HepG2 (cell line): ENCODE measurements around the gene CIAPIN1. TPM values are rescaled to one million over a fixed set of nuclear protein-coding genes. Genes with fewer than 3 reads are reported as not detected.

ENCODE experiments used
- ARHGAP35 ChIP-seq: sonication (generic); formaldehyde crosslinking; IDR thresholded peaks from 2 replicates; pipeline ENCODE4 v1.9.0; 2022; ENCODE audit warnings: mild to moderate bottlenecking, inconsistent platforms, moderate library complexity, missing genetic modification reagents, borderline replicate concordance
- DMTF1 ChIP-seq: sonication (generic); formaldehyde crosslinking; IDR thresholded peaks from 2 replicates; pipeline ENCODE4 v1.4.0; 2020; ENCODE audit warnings: mild to moderate bottlenecking, missing genetic modification reagents
- EEA1 ChIP-seq: sonication (generic); formaldehyde crosslinking; IDR thresholded peaks from 2 replicates; pipeline ENCODE4 v1.5.1; 2020; ENCODE audit warnings: mild to moderate bottlenecking, missing genetic modification reagents, borderline replicate concordance
- HIC2 ChIP-seq: sonication (generic); formaldehyde crosslinking; IDR thresholded peaks from 2 replicates; pipeline ENCODE4 v1.9.0; 2022; ENCODE audit warnings: low read depth, missing genetic modification reagents
- HMG20A ChIP-seq: IDR thresholded peaks from 2 replicates; pipeline ENCODE4 v1.6.1; 2016; ENCODE audit warnings: borderline replicate concordance
- HMGXB4 ChIP-seq, 2 experiments: sonication (generic) in 1 of 2; formaldehyde crosslinking in 1 of 2; IDR thresholded peaks; 2 replicates each; pipeline versions ENCODE4 v1.4.0 to v1.6.1; 2018 to 2020; ENCODE audit warnings: missing genetic modification reagents in 2 of 2, borderline replicate concordance in 1 of 2, low read depth in 1 of 2, mild to moderate bottlenecking in 1 of 2, missing biosample characterization in 1 of 2
- KAT7 ChIP-seq: IDR thresholded peaks from 2 replicates; pipeline ENCODE4 v1.6.1; 2018; ENCODE audit warnings: borderline replicate concordance, missing compliant biosample characterization
- MTA3 ChIP-seq: sonication (generic); formaldehyde crosslinking; IDR thresholded peaks from 2 replicates; pipeline ENCODE4 v1.4.0; 2020; ENCODE audit warnings: missing genetic modification reagents
- MXD4 ChIP-seq: IDR thresholded peaks from 2 replicates; pipeline ENCODE4 v1.6.1; 2016; ENCODE audit warnings: mild to moderate bottlenecking, missing biosample characterization, missing genetic modification reagents
- SIX1 ChIP-seq: sonication (generic); formaldehyde crosslinking; IDR thresholded peaks from 2 replicates; pipeline ENCODE4 v1.4.0; 2020; ENCODE audit warnings: missing genetic modification reagents, borderline replicate concordance
- SOX6 ChIP-seq, 2 experiments: fragments of 450-650 bp in 1 of 2; sonication (generic) in 1 of 2; formaldehyde crosslinking in 1 of 2; IDR thresholded peaks; 2 replicates each; pipeline versions ENCODE4 v1.4.0 to v1.6.1; 2017 to 2020; ENCODE audit warnings: antibody characterized with exemption in 1 of 2, mild to moderate bottlenecking in 1 of 2, missing genetic modification reagents in 1 of 2
- TEF ChIP-seq: sonication (generic); formaldehyde crosslinking; IDR thresholded peaks from 2 replicates; pipeline ENCODE4 v1.5.0; 2020; ENCODE audit warnings: missing genetic modification reagents
- THAP11 ChIP-seq: IDR thresholded peaks from 2 replicates; pipeline ENCODE4 v1.6.1; 2016; ENCODE audit warnings: missing biosample characterization, missing genetic modification reagents
- THYN1 ChIP-seq: sonication (generic); formaldehyde crosslinking; IDR thresholded peaks from 2 replicates; pipeline ENCODE4 v1.8.1; 2023; ENCODE audit warnings: low read depth, mild to moderate bottlenecking, moderate library complexity, missing genetic modification reagents, borderline replicate concordance
- TP53 ChIP-seq: sonication (generic); formaldehyde crosslinking; conservative IDR thresholded peaks from 2 replicates; pipeline ENCODE4 v1.4.0; 2020; ENCODE audit warnings: missing genetic modification reagents
- ZNF329 ChIP-seq: sonication (generic); formaldehyde crosslinking; IDR thresholded peaks from 2 replicates; pipeline ENCODE4 v1.9.0; 2021; ENCODE audit warnings: low read depth, mild to moderate bottlenecking, missing genetic modification reagents
- ZNF496 ChIP-seq: sonication (generic); formaldehyde crosslinking; IDR thresholded peaks from 2 replicates; pipeline ENCODE4 v1.8.1; 2023; ENCODE audit warnings: mild to moderate bottlenecking, moderate library complexity, missing genetic modification reagents; ENCODE audit not compliant: insufficient replicate concordance
- ZNF546 ChIP-seq: sonication (generic); formaldehyde crosslinking; conservative IDR thresholded peaks from 2 replicates; pipeline ENCODE4 v1.8.1; 2023; ENCODE audit warnings: mild to moderate bottlenecking, missing genetic modification reagents
- ZNF598 ChIP-seq: sonication (generic); formaldehyde crosslinking; IDR thresholded peaks from 2 replicates; pipeline ENCODE4 v1.5.1; 2020; ENCODE audit warnings: mild to moderate bottlenecking, missing genetic modification reagents, borderline replicate concordance
- ZNF709 ChIP-seq: sonication (generic); formaldehyde crosslinking; IDR thresholded peaks from 2 replicates; pipeline ENCODE4 v1.5.0; 2020; ENCODE audit warnings: mild to moderate bottlenecking, missing genetic modification reagents
- ZNF720 ChIP-seq: sonication (generic); formaldehyde crosslinking; IDR thresholded peaks from 2 replicates; pipeline ENCODE4 v1.4.0; 2020; ENCODE audit warnings: missing genetic modification reagents
- ZNF839 ChIP-seq: sonication (generic); formaldehyde crosslinking; IDR thresholded peaks from 2 replicates; pipeline ENCODE4 v1.4.0; 2020; ENCODE audit warnings: missing genetic modification reagents, mild to moderate bottlenecking, borderline replicate concordance
- polyA plus RNA-seq, 8 experiments: library from polyadenylated mRNA; depleted of rRNA in 3 of 8; stranded (reverse) in 7 of 8; unstranded in 1 of 8; fragments of >200 nt; fragmentation: Illumina TruSeq in 4 of 8; extraction: Trizol in 4 of 8; gene quantifications; 2 replicates each; pipeline versions ENCODE4 v1.2.1 to v1.2.3, GENCODE V29; 2011 to 2016; ENCODE audit warnings: low read depth in 4 of 8, missing spikeins in 1 of 8, mixed read lengths in 1 of 8; ENCODE audit not compliant: insufficient read depth in 1 of 8
- total RNA-seq, 5 experiments: library from RNA; depleted of rRNA; stranded (reverse); fragments of >200 nt; fragmentation: Illumina TruSeq; extraction: Trizol; gene quantifications; 2 replicates each; pipeline ENCODE4 v1.2.3, GENCODE V29; 2016; ENCODE audit warnings: low read depth in 1 of 5

CIAPIN1 gene
- total and polyA plus RNA-seq, 2 of the 13 experiments (the other 11 are each of a cell fraction or from before 2014, with no cell fraction given): 69.3 to 89.7 TPM

- TF ChIP-seq ARHGAP35 (CRISPR knock-in tag) (no peak), TP53 (CRISPR knock-in tag) (peak; percentile 82), DMTF1 (CRISPR knock-in tag) (no peak), MTA3 (CRISPR knock-in tag) (no peak), HMG20A (peak; percentile 26; the same call in 1 of the 2 replicates), ZNF709 (CRISPR knock-in tag) (peak; percentile 64; the same call in 1 of the 2 replicates), EEA1 (CRISPR knock-in tag) (peak; percentile 93; the same call in 1 of the 2 replicates), ZNF546 (CRISPR knock-in tag) (no peak), ZNF598 (CRISPR knock-in tag) (no peak), MXD4 (peak; percentile 84; the same call in 1 of the 2 replicates), SOX6 (IDR thresholded peaks at IDR 0.05) (no peak), SOX6 (CRISPR knock-in tag; IDR thresholded peaks at IDR 0.05) (peak; percentile 68), HIC2 (no peak), THAP11 (CRISPR knock-in tag) (peak; percentile 96), KAT7 (CRISPR knock-in tag) (peak; percentile 98; the same call in 1 of the 2 replicates), HMGXB4 (CRISPR knock-in tag; IDR thresholded peaks at IDR 0.05; ENCODE audit: borderline replicate concordance in 1 of 2, low read depth in 1 of 2) (peak; percentile 99 to 100), ZNF839 (CRISPR knock-in tag) (peak; percentile 88; the same call in 1 of the 2 replicates), ZNF329 (CRISPR knock-in tag) (peak; percentile 72; the same call in 1 of the 2 replicates), ZNF496 (CRISPR knock-in tag) (no peak), ZNF720 (CRISPR knock-in tag) (peak; percentile 85; the same call in 1 of the 2 replicates), THYN1 (no peak), SIX1 (CRISPR knock-in tag) (peak; percentile 66; the same call in 1 of the 2 replicates), TEF (CRISPR knock-in tag) (0 out of 2 replicates have a peak, but pooled peaks have one; percentile 9)
Measured at GRCh38 chr16:57462209-57462977, 15.2 kb upstream of the CIAPIN1 start, which contains the start of gene POLR2C (continued).
